ENCODE measurements around the gene SLC9A9. TPM values are rescaled to one million over a fixed set of nuclear protein-coding genes. Genes with fewer than 3 reads are reported as not detected.

SLC9A9 gene
- total and polyA plus RNA-seq, 9 of the 15 experiments (the other 6 are each of a cell fraction or from before 2014, with no cell fraction given) = 0.03 to 0.13 TPM; not detected in 7

- Histone ChIP-seq H3K79me2 (ENCODE audit: control insufficient read depth, insufficient read depth, low read length) (no peaks in the 10 kb centered on the region), H3K27ac (ENCODE audit: extremely low read depth, low read depth, low read length) (no peak overlapping the region), H3K4me1 (replicated peaks in 1 of 2; ENCODE audit: control insufficient read depth in 2 of 2, insufficient read depth in 2 of 2, low read length in 2 of 2) (peaks cover 3 to 8% of the 10 kb centered on the region in 2 experiments; a peak in 3 of 5 replicates), H4K20me1 (replicated peaks; ENCODE audit: control insufficient read depth, insufficient read depth, low read length) (no peaks in the 10 kb centered on the region), H3K9me3 (replicated peaks; ENCODE audit: control insufficient read depth, insufficient read depth, low read depth, low read length) (no peaks in the 10 kb centered on the region), H3K4me3 (no peak overlapping the region), H3K36me3 (ENCODE audit: control insufficient read depth, insufficient read depth, low read length) (no peaks in the 10 kb centered on the region), H3K4me2 (ENCODE audit: insufficient read depth, low read length) (no peak overlapping the region), H2AFZ (ENCODE audit: low read depth, low read length) (no peak overlapping the region), H3K9me1 (ENCODE audit: control insufficient read depth, insufficient read depth, low read length) (no peaks in the 10 kb centered on the region), H3K27me3 (ENCODE audit: control insufficient read depth in 2 of 2, insufficient read depth in 2 of 2, low read length in 2 of 2) (no peaks in the 10 kb centered on the region), H3K9ac (ENCODE audit: insufficient read depth in 1 of 2, low read depth in 2 of 2, low read length in 2 of 2) (no peak overlapping the region)
- 0 out of 3 replicates have a peak, but pooled peaks have one; percentile 21 for ATAC-seq
- no peak for DNase-seq (ENCODE audit: extremely low read depth in 1 of 4, low spot score in 3 of 4)
- in situ Hi-C loops (cut with MboI) (no loop called here), intact Hi-C loops (cut with micrococcal nuclease) (no loop called here)
- WGBS (ENCODE audit: insufficient coverage, low coverage, missing lambda C conversion rate) = 89% methylated on average over 1 of the region's 1 CpG
- BruUV-seq (replicated peaks) = no TSS peak
- FAIRE-seq = no peak
- ChIA-PET POLR2A (no interaction called here), CTCF (ENCODE audit: low intra/inter-chr PET ratio) (no interaction called here)
- TF ChIP-seq NR2C1 (IDR thresholded peaks at IDR 0.05) = no peak
- TF ChIP-seq NR2C1 (tag; IDR thresholded peaks at IDR 0.05) = no peak
- no peak for TF ChIP-seq ZSCAN29 (IDR thresholded peaks at IDR 0.05)
- no peak for TF ChIP-seq SNAPC5 (CRISPR knock-in tag; IDR thresholded peaks at IDR 0.05)
- no peak for TF ChIP-seq SLC30A9 (CRISPR knock-in tag; IDR thresholded peaks at IDR 0.05)
- TF ChIP-seq ZNF165 (CRISPR knock-in tag; IDR thresholded peaks at IDR 0.05; ENCODE audit: borderline replicate concordance) = no peak
- no peak for TF ChIP-seq USF1 (CRISPR knock-in tag; IDR thresholded peaks at IDR 0.05)
- no peak for TF ChIP-seq MED1 (CRISPR knock-in tag; IDR thresholded peaks at IDR 0.05; ENCODE audit: borderline replicate concordance)
- no peak for TF ChIP-seq NCOA1 (IDR thresholded peaks at IDR 0.05; ENCODE audit: low read depth)
- 0 out of 4 replicates have a peak, but pooled peaks of 1 of the 2 experiments have one; percentile 28 for TF ChIP-seq SRF (CRISPR knock-in tag; IDR thresholded peaks at IDR 0.05)
- TF ChIP-seq CCNT2 (IDR thresholded peaks at IDR 0.05; ENCODE audit: borderline replicate concordance, extremely low read depth, insufficient read length, low read depth, low read length) = no peak
- no peak for TF ChIP-seq ZNF445 (CRISPR knock-in tag; IDR thresholded peaks at IDR 0.05; ENCODE audit: low read depth)
- no peak for TF ChIP-seq ZNF143 (CRISPR knock-in tag; IDR thresholded peaks at IDR 0.05)
- no peak for TF ChIP-seq SMARCA5 (IDR thresholded peaks at IDR 0.05)
- TF ChIP-seq NFIX (CRISPR knock-in tag; IDR thresholded peaks at IDR 0.05; ENCODE audit: low read depth) = no peak
- no peak for TF ChIP-seq RBM15 (IDR thresholded peaks at IDR 0.05; ENCODE audit: insufficient read depth, low read length)
- no peak for TF ChIP-seq ZNF511 (CRISPR knock-in tag; IDR thresholded peaks at IDR 0.05)
- TF ChIP-seq TBL1XR1 (IDR thresholded peaks at IDR 0.05; ENCODE audit: low read length in 2 of 2) = no peak
- peak; percentile 27 to 51; a peak in 3 of 4 replicates for TF ChIP-seq RAD21 (CRISPR knock-in tag; conservative IDR thresholded peaks at IDR 0.05 in 1 of 2, IDR thresholded peaks at IDR 0.05 in 1 of 2)
- TF ChIP-seq SPI1 (IDR thresholded peaks at IDR 0.05; ENCODE audit: borderline replicate concordance, low read depth, low read length) = peak; percentile 45; the same call in 1 of the 2 replicates
- TF ChIP-seq KAT8 (IDR thresholded peaks at IDR 0.05; ENCODE audit: low read depth) = no peak
- no peak for TF ChIP-seq HNRNPUL1 (IDR thresholded peaks at IDR 0.05; ENCODE audit: low read length)
- no peak for TF ChIP-seq HCFC1 (IDR thresholded peaks at IDR 0.05; ENCODE audit: low read depth, low read length)
Observed at GRCh38 chr3:143326983-143327778, 521.1 kb downstream of the SLC9A9 start.
